Stomach (tissue), 9 donors: Measurements from ENCODE around the gene INIP. TPM values are rescaled to one million over a fixed set of nuclear protein-coding genes. Genes with fewer than 3 reads are reported as not detected.

Experiments used
- DNase-seq, 2 donors: peaks; one replicate each; pipeline versions ENCODE4 v3.0.0 to v3.0.0-alpha.2; 2013 to 2019
- H3K27ac ChIP-seq, 5 donors: fragments of 200-600 bp in 4 of 5; sonication (generic) in 4 of 5; one replicate each; pipeline ENCODE4 v1.5.1; 2013 to 2019; ENCODE audit warnings: mild to moderate bottlenecking in 1 of 5, moderate library complexity in 1 of 5
- H3K27me3 ChIP-seq, 3 donors: fragments of 200-600 bp; sonication (generic); one replicate each; pipeline ENCODE4 v1.5.1; 2017 to 2019; ENCODE audit warnings: mixed run types in 1 of 3
- H3K36me3 ChIP-seq, 4 donors: fragments of 200-600 bp; sonication (generic); 1 replicate in 3 of 4; 2 replicates in 1 of 4; pipeline ENCODE4 v1.5.1; 2016 to 2019
- H3K4me1 ChIP-seq, 4 donors: fragments of 200-600 bp; sonication (generic); one replicate each; pipeline ENCODE4 v1.5.1; 2016 to 2019
- H3K4me3 ChIP-seq, 4 donors: fragments of 200-600 bp; sonication (generic) in 3 of 4; one replicate each; pipeline ENCODE4 v1.5.1; 2016 to 2019; ENCODE audit warnings: mild to moderate bottlenecking in 1 of 4
- H3K9me3 ChIP-seq, 4 donors: fragments of 200-600 bp; sonication (generic); one replicate each; pipeline ENCODE4 v1.5.1; 2016 to 2019
- EP300 ChIP-seq: sonication (generic); formaldehyde crosslinking; IDR thresholded peaks from one replicate; pipeline ENCODE4 v1.6.1; 2017; ENCODE audit warnings: antibody characterized with exemption
- POLR2A ChIP-seq, 4 donors: fragments of 450-650 bp; IDR thresholded peaks; one replicate each; pipeline ENCODE4 v1.6.1; 2016; ENCODE audit warnings: antibody characterized with exemption in 4 of 4, control low read depth in 2 of 4, mild to moderate bottlenecking in 1 of 4, moderate library complexity in 1 of 4
- POLR2AphosphoS5 ChIP-seq, 3 donors: sonication (generic); formaldehyde crosslinking; IDR thresholded peaks; one replicate each; pipeline ENCODE4 v1.6.1; 2016; ENCODE audit warnings: antibody characterized with exemption in 3 of 3
- WGBS, 5 donors: extraction: QIAGEN DNeasy Blood & Tissue Kit in 3 of 5; methylation state at CpG; one replicate each; pipeline versions ENCODE4 v1.1.5 to v1.1.7; 2013 to 2018; 5-methylcytosine and 5-hydroxymethylcytosine counted together
- intact Hi-C: fragments of 100-400 bp; cut with DNase I; formaldehyde crosslinking; loops from one replicate; pipeline ENCODE4 v1.15.1; 2023; ENCODE audit warnings: low total_unique reads
- polyA plus RNA-seq, 3 donors: library from polyadenylated mRNA; stranded (reverse); fragments of 200-250 nt; gene quantifications; one replicate each; pipeline ENCODE4 v1.2.3, GENCODE V29; 2013
- total RNA-seq, 5 donors: library from RNA; depleted of rRNA; stranded (reverse); fragments of >200 nt; gene quantifications; one replicate each; pipeline versions ENCODE4 v1.1.0 to v1.2.3, GENCODE V29; 2014 to 2016
- TF ChIP-seq, protein P1 (sequence below), 7 experiments: fragments of 450-650 bp in 4 of 7; fragments of 200-600 bp in 3 of 7; sonication (generic) in 3 of 7; IDR thresholded peaks; one replicate each; pipeline ENCODE4 v1.5.1; 2016 to 2019; ENCODE audit warnings: antibody characterized with exemption in 7 of 7, control low read depth in 2 of 7, mild to moderate bottlenecking in 1 of 7
- donor health status: healthy with polysubstance abuse.
- donor health status: Bipolar disorder and iron deficiency.
- donor health status: healthy.

The INIP gene
- total and polyA plus RNA-seq, 8 donors: 4.6 to 20.2 (median 12.5) TPM; not detected in 1

DNA sequence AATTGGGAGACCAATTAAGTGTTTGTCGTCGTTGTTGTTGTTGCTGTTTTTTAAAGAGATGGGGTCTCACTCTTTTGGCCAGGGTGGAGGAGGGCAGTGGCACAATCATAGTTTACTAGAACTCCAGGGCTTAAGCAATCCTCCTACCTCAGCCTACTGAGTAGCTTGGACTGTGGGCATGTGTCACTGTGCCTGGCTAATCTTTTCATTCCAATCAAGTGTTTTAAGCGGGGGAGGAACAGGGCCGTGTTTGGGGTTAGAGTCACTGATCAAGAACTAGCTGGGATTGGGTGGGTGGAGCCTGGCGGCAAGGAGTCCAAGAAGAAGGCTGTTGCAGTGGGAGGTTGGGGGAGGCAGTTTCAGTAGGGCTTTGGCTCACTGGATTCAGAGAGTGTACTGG, 46.4 kb upstream of the INIP start:
- no peak overlapping the region for H3K27ac ChIP-seq
- DNase-seq: no peak
- WGBS, 5 donors: 58 to 78% (median 70%) methylated on average over 5 of the region's 5 CpGs
- no peak overlapping the region for H3K4me3 ChIP-seq
- H3K9me3 ChIP-seq: peaks cover 0 to 11% (median 0%) of the 10 kb centered on the region in 4 donors
- H3K27me3 ChIP-seq: no peaks in the 10 kb centered on the region
- intact Hi-C loops: no loop called here
- no peaks in the 10 kb centered on the region for H3K36me3 ChIP-seq
- H3K4me1 ChIP-seq: peaks cover 0 to 12% (median 8%) of the 10 kb centered on the region in 4 donors
- TF ChIP-seq POLR2A (IDR thresholded peaks at IDR 0.05): no peak
- TF ChIP-seq POLR2AphosphoS5 (IDR thresholded peaks at IDR 0.05): no peak
- TF ChIP-seq, protein P1, sequence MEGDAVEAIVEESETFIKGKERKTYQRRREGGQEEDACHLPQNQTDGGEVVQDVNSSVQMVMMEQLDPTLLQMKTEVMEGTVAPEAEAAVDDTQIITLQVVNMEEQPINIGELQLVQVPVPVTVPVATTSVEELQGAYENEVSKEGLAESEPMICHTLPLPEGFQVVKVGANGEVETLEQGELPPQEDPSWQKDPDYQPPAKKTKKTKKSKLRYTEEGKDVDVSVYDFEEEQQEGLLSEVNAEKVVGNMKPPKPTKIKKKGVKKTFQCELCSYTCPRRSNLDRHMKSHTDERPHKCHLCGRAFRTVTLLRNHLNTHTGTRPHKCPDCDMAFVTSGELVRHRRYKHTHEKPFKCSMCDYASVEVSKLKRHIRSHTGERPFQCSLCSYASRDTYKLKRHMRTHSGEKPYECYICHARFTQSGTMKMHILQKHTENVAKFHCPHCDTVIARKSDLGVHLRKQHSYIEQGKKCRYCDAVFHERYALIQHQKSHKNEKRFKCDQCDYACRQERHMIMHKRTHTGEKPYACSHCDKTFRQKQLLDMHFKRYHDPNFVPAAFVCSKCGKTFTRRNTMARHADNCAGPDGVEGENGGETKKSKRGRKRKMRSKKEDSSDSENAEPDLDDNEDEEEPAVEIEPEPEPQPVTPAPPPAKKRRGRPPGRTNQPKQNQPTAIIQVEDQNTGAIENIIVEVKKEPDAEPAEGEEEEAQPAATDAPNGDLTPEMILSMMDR (IDR thresholded peaks at IDR 0.05): no peak
- no peak for TF ChIP-seq EP300

DNA sequence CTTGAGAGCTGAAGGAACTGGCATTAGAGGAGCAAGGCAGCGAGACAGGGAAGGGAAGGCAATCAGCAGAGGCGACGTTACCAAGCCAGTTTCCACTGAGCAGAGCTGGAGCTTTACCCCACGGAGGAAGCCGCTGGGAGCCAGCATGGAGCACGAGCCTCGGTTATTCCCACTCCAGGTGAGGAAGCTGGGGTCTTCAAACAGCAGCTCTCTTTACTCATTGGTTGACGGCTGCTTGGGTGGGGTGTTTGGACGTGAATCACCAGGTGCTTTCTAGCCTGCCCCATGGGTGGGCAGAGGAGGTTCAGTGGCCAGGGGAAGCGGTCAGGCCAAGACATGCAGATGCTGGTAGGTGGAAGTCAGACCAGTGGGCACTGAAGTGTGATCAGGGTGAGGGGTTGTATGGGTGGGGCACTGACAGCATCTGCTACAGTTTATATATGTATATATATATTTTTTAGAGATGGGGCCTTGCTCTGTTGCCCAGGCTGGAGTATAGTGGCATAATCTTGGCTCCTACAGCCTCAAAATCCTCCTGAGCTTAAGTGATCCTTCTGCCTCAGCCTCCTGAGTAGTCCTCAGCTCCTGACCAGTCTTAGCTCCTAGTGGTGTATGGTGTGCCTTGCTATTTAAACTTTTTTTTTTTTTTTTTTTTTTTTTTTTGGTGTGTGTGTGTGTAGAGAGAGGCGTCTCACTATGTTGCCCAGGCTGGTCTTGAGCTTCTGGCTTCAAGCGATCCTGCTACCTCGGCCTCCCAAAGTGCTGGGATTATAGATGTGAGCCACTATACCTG, 45.0 kb upstream of the INIP start:
- intact Hi-C loops: no loop called here
- no peak overlapping the region for H3K4me3 ChIP-seq
- peaks cover 0 to 11% (median 0%) of the 10 kb centered on the region in 4 donors for H3K9me3 ChIP-seq
- 90 to 97% (median 92%) methylated on average over 11 to 13 of the region's 13 CpGs for WGBS, 5 donors
- peaks cover 0 to 17% (median 10%) of the 10 kb centered on the region in 4 donors for H3K4me1 ChIP-seq
- H3K27me3 ChIP-seq: no peaks in the 10 kb centered on the region
- no peak overlapping the region for H3K27ac ChIP-seq
- DNase-seq: no peak
- TF ChIP-seq, protein P1 (IDR thresholded peaks at IDR 0.05): no peak
- TF ChIP-seq EP300 (no peak), POLR2A (IDR thresholded peaks at IDR 0.05) (no peak), POLR2AphosphoS5 (IDR thresholded peaks at IDR 0.05) (no peak)
- H3K36me3 ChIP-seq: no peaks in the 10 kb centered on the region

DNA sequence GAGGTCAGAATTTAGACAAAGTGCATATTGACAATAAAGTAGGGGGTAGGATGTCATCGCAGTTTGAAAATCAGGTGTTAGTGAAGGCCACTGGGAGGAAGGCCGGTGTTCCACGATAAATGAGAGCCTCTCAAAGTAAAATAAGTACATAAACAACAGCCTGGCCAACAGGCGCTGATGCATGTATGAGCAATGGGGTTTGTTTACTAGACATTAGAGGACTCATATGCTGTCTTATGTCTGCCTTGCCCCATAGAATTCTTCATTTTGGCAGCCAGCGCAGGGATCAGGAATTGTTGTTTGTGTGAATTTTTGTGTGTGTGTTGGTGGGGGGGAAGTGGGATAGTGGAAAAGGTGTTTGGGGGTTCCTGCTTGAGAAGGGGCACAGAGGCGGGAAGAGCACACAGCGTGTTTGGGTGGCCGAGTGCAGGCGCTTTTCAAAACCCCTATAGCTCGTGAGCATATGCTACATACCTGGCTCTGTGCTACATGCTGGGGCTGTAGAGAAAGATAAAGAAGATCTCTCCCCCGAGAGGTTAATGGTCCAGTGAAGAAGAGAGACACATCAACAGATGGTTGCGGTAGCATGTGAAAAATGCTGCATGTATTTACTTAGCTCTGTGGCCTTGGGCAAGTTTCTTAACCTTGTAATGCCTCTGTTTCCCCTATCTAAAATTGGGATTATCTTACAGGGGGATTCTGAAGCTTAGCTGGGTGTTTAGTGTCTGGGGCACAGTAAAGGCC, 44.2 kb upstream of the INIP start:
- Histone ChIP-seq H3K27me3 (no peaks in the 10 kb centered on the region), H3K9me3 (peaks cover 0 to 11% (median 0%) of the 10 kb centered on the region in 4 donors), H3K27ac (no peak overlapping the region), H3K4me1 (peaks cover 0 to 25% (median 14%) of the 10 kb centered on the region in 4 donors), H3K36me3 (no peaks in the 10 kb centered on the region), H3K4me3 (no peak overlapping the region)
- intact Hi-C loops: no loop called here
- no peak for DNase-seq
- WGBS, 5 donors: 85 to 91% (median 87%) methylated on average over 12 of the region's 12 CpGs
- TF ChIP-seq, protein P1 (IDR thresholded peaks at IDR 0.05): no peak
- TF ChIP-seq EP300 (no peak), POLR2A (IDR thresholded peaks at IDR 0.05) (no peak), POLR2AphosphoS5 (IDR thresholded peaks at IDR 0.05) (no peak)

DNA sequence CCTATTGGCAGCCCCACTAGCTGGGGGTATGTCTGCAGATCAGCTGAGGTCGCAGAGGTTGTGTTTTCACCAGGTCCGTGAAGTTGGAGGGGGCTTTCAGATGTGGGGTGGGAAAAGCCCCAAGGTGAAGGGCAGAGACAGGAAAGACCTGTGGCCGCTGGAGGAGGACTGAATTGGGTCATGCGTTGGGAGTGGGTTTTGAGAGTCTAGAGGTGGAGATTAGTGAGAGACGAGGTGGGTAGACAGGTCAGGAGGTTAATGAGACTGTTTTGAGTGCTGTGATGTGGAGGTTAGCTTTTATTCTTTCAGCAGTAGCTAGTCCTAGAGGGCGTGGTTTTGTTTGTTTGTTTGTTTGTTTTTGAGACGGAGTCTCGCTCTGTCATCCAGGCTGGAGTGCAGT, 42.9 kb upstream of the INIP start:
- Histone ChIP-seq H3K27me3 (no peaks in the 10 kb centered on the region), H3K27ac (no peak overlapping the region), H3K9me3 (peaks cover 0 to 1% (median 0%) of the 10 kb centered on the region in 4 donors), H3K4me3 (no peak overlapping the region), H3K4me1 (peaks cover 0 to 37% (median 22%) of the 10 kb centered on the region in 4 donors), H3K36me3 (no peaks in the 10 kb centered on the region)
- TF ChIP-seq POLR2A (IDR thresholded peaks at IDR 0.05): no peak
- TF ChIP-seq, protein P1 (IDR thresholded peaks at IDR 0.05): no peak
- no peak for TF ChIP-seq POLR2AphosphoS5 (IDR thresholded peaks at IDR 0.05)
- no peak for TF ChIP-seq EP300
- WGBS, 5 donors: 80 to 89% (median 85%) methylated on average over 8 of the region's 8 CpGs
- intact Hi-C loops: no loop called here
- DNase-seq: no peak
